Activated T-cell treated with anti-CD3 and anti-CD28 coated beads, Interleukin-2, amount 50 U/mL, for 4 hours (primary cell): ENCODE data around the gene TOP2A. TPM values are rescaled to one million over a fixed set of nuclear protein-coding genes. Genes with fewer than 3 reads are reported as not detected.
"Not testable (repeated sequence)": the region's sequence is repeated elsewhere in the genome, so short reads cannot be mapped to it uniquely, and the experiment has no call there.

Source experiments
- ATAC-seq, 2 donors: fragments of 200-7000 bp; cut with Tn5 transposase; one replicate each; pipeline ENCODE4 v1.10.0; 2021
- DNase-seq: peaks from one replicate; pipeline ENCODE4 v3.0.0-alpha.2; 2020
- H3K27me3 Mint-ChIP-seq: one replicate; pipeline ENCODE4 v1.8.0; 2021; ENCODE audit warnings: low read depth, mixed read lengths
- H3K36me3 Mint-ChIP-seq: one replicate; pipeline ENCODE4 v1.8.0; 2022; ENCODE audit warnings: mixed read lengths; ENCODE audit not compliant: insufficient read depth
- H3K4me1 Mint-ChIP-seq: one replicate; pipeline ENCODE4 v1.8.0; 2021; ENCODE audit warnings: low read depth, mixed read lengths
- H3K4me3 Mint-ChIP-seq: one replicate; pipeline ENCODE4 v1.8.0; 2021; ENCODE audit warnings: mild to moderate bottlenecking, moderate library complexity, mixed read lengths
- H3K9me3 Mint-ChIP-seq: one replicate; pipeline ENCODE4 v1.8.0; 2021; ENCODE audit warnings: mixed read lengths
- total RNA-seq, 3 donors: library from RNA; stranded (reverse); gene quantifications; one replicate each; pipeline ENCODE4 v1.2.1, GENCODE V29; 2021

The TOP2A gene
- total RNA-seq, 3 donors from 2014 or later, result 10.4 to 16.4 (median 12.0) TPM

DNA sequence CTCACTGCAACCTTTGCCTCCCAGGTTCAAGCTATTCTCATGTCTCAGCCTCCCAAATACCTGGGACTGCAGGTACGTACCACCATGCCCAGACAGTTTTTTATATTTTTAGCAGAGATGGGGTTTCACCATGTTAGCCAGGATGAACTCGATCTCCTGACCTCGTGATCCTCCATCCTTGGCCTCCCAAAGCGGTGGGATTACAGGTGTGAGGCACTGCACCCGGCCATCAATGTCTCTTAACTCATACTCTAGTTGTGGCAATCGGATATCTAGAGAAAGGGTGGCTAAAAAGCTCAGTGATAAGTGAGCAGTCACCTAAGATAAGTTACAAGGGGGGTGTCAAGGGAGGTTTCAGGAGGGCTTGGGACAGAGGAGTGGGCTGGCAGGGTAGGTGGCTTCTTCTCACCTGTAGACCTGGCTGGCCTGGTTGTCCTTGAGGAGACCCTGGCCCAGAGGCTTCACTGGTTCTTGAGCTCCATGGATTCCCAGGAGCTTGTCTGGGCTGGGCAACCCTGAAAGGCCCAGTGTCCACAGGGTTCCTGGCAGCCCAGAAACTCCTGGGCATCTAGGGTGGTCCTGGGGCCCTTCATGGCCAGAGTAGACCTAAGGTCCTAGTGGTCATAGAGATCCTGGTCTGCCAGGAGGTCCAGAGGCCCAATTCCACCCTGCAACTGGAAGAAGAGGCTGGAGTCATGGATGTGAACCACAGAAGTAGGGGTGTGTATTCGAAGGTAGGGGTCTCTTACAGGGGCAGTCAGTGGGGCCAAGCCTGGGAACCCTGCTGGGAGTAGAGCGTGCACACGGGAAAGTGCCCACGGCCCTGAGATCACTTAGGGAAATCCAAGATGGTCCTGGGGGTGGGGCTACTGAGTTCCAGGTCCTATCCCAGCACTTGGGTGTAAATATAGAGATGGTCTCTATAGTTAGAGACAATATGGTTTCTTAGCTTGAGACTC is 12.9 kb upstream of the TOP2A start:
- no peaks in the 10 kb centered on the region for H3K36me3 Mint-ChIP-seq
- no peaks in the 10 kb centered on the region for H3K27me3 Mint-ChIP-seq
- no peak for ATAC-seq
- no peak for DNase-seq
- H3K4me3 Mint-ChIP-seq, result no peak overlapping the region
- no peaks in the 10 kb centered on the region for H3K9me3 Mint-ChIP-seq
- H3K4me1 Mint-ChIP-seq, result peaks cover 28% of the 10 kb centered on the region

- Mint-ChIP-seq H3K36me3 (no peaks in the 10 kb centered on the region), H3K4me1 (peaks cover 26% of the 10 kb centered on the region), H3K4me3 (no peak overlapping the region), H3K27me3 (no peaks in the 10 kb centered on the region), H3K9me3 (no peaks in the 10 kb centered on the region)
- ATAC-seq (peak; percentile 85 to 91), DNase-seq (no peak)
Observed at GRCh38 chr17:40427002-40427491, 9.4 kb upstream of the TOP2A start.

GRCh38 chr17:40425741-40426140 is 8.0 kb upstream of the TOP2A start:
- Mint-ChIP-seq H3K4me1 (peaks cover 26% of the 10 kb centered on the region), H3K27me3 (no peaks in the 10 kb centered on the region)
- no peak for ATAC-seq

GRCh38 chr17:40422990-40423633 is 5.4 kb upstream of the TOP2A start:
- ATAC-seq, result no peak
- Mint-ChIP-seq H3K4me3 (no peak overlapping the region), H3K36me3 (no peaks in the 10 kb centered on the region), H3K9me3 (no peaks in the 10 kb centered on the region), H3K4me1 (peaks cover 32% of the 10 kb centered on the region), H3K27me3 (no peaks in the 10 kb centered on the region)
- no peak for DNase-seq

More at GRCh38 chr17:40425741-40426140, 8.0 kb upstream of the TOP2A start:
- Mint-ChIP-seq H3K36me3 (no peaks in the 10 kb centered on the region), H3K4me3 (no peak overlapping the region), H3K9me3 (no peaks in the 10 kb centered on the region)
- no peak for DNase-seq

GRCh38 chr17:40419559-40420331 is 2.0 kb upstream of the TOP2A start:
- ATAC-seq, result no peak
- DNase-seq, result no peak

GRCh38 chr17:40418428-40418706 is 671 bp upstream of the TOP2A start:
- ATAC-seq, result no peak
- H3K27me3 Mint-ChIP-seq, result no peaks in the 10 kb centered on the region

More at GRCh38 chr17:40419559-40420331, 2.0 kb upstream of the TOP2A start:
- Mint-ChIP-seq H3K9me3 (no peaks in the 10 kb centered on the region), H3K36me3 (no peaks in the 10 kb centered on the region), H3K4me3 (peak overlapping the region; percentile 55), H3K27me3 (no peaks in the 10 kb centered on the region), H3K4me1 (peaks cover 19% of the 10 kb centered on the region)

DNA sequence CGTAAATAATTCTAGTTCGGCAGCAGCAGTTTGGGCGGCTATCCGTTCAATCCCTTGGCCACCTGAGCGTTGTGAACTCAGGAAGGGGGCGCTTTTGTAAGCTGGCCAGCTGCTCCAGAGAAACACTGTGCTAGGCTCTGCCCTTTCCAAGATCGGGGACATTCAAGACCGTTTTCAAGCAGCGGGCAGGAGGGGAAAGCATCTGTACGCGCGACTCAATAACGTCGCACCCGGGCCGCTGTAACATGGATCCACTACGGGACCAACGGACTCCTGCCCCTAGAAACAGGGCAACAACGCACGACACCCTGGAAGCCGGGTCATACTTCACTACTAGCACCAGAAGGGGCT is 463 bp downstream of the TOP2A start:
- Mint-ChIP-seq H3K4me1 (peaks cover 19% of the 10 kb centered on the region), H3K4me3 (peak overlapping the region; percentile 93), H3K9me3 (no peaks in the 10 kb centered on the region), H3K27me3 (no peaks in the 10 kb centered on the region), H3K36me3 (no peaks in the 10 kb centered on the region)
- DNase-seq (no peak), ATAC-seq (peak; percentile 24 to 27)

More at GRCh38 chr17:40418428-40418706, 671 bp upstream of the TOP2A start:
- no peaks in the 10 kb centered on the region for H3K9me3 Mint-ChIP-seq
- H3K4me1 Mint-ChIP-seq, result peaks cover 19% of the 10 kb centered on the region
- DNase-seq, result no peak
- H3K36me3 Mint-ChIP-seq, result no peaks in the 10 kb centered on the region
- H3K4me3 Mint-ChIP-seq, result peak overlapping the region; percentile 93

- H3K36me3 Mint-ChIP-seq, result no peaks in the 10 kb centered on the region
- no peaks in the 10 kb centered on the region for H3K27me3 Mint-ChIP-seq
- no peaks in the 10 kb centered on the region for H3K9me3 Mint-ChIP-seq
- DNase-seq, result no peak
- no peak for ATAC-seq
- peak overlapping the region; percentile 93 for H3K4me3 Mint-ChIP-seq
- H3K4me1 Mint-ChIP-seq, result peaks cover 19% of the 10 kb centered on the region
Observed at GRCh38 chr17:40416671-40417070, 1.0 kb downstream of the TOP2A start.

DNA sequence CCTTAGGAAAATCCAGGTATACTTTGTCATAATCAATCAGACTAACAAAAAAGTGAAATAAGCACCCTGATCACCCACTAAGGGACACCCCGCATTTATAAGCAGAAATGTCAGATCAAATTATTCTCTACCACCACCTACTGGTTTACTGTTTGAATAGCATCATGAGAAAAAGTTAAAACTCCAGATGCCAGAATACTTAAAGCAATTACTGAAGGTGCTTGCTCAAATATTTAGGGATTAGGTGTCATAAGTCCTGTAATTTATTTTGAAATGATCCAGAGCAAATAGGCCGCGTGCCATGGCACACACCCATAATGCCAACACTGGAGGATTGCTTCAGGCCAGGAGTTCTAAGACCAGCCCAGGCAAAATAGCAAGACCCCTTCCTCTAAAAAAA is 2.3 kb downstream of the TOP2A start:
- no peaks in the 10 kb centered on the region for H3K27me3 Mint-ChIP-seq
- peaks cover 21% of the 10 kb centered on the region for H3K4me1 Mint-ChIP-seq
- no peaks in the 10 kb centered on the region for H3K9me3 Mint-ChIP-seq
- no peak overlapping the region for H3K4me3 Mint-ChIP-seq
- ATAC-seq (no peak), DNase-seq (no peak)
- no peaks in the 10 kb centered on the region for H3K36me3 Mint-ChIP-seq

- not testable (repeated sequence) for H3K4me3 Mint-ChIP-seq, H3K9me3 Mint-ChIP-seq, H3K27me3 Mint-ChIP-seq, H3K36me3 Mint-ChIP-seq, ATAC-seq, DNase-seq
- H3K4me1 Mint-ChIP-seq, result peaks cover 19% of the 10 kb centered on the region
Observed at GRCh38 chr17:40414312-40414711, 3.4 kb downstream of the TOP2A start.

- Mint-ChIP-seq H3K36me3 (no peaks in the 10 kb centered on the region), H3K9me3 (no peaks in the 10 kb centered on the region), H3K4me1 (peaks cover 14% of the 10 kb centered on the region), H3K4me3 (no peak overlapping the region), H3K27me3 (no peaks in the 10 kb centered on the region)
- DNase-seq (no peak), ATAC-seq (no peak)
Observed at GRCh38 chr17:40412880-40413279, 4.8 kb downstream of the TOP2A start.

DNA sequence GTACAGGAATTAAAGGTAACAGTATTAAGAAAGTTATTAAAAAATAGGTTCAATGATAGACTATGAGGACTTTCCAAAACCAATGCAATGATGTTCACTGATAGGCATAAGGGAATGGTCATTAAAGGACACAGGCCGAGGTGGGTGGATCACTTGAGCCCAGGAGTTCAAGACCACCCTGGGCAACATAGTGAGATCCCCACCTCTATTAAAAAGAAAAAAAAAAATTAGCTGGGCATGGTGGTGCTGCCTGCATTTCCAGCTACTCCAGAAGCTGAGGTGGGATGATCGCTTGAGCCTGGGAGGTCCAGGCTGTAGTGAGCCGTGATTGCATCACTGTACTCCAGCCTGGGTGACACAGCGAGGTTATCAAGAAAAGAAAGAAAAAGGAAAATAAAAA is 5.9 kb downstream of the TOP2A start:
- H3K9me3 Mint-ChIP-seq, result no peaks in the 10 kb centered on the region
- no peaks in the 10 kb centered on the region for H3K27me3 Mint-ChIP-seq
- H3K4me1 Mint-ChIP-seq, result peaks cover 9% of the 10 kb centered on the region
- H3K4me3 Mint-ChIP-seq, result no peak overlapping the region
- H3K36me3 Mint-ChIP-seq, result no peaks in the 10 kb centered on the region
- ATAC-seq (no peak), DNase-seq (no peak)

DNA sequence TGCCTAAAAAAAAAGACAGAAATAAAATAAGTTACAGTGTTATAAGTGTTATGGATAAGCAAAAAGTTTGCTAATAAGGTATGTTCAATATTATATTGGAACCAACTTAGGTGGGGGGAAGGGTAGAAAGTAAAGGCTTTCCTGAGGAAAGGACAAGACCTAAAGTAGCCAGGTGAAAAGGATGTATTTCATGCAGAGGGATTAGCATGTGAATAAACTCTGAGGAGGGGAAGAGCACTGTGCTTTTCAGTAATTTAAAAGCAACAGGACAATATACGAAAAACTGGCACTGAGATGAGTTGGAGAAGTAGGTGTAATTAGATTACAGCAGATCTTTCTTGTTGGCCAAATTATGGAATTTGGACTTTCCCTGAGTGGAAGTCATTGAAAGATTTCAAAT is 7.6 kb downstream of the TOP2A start:
- Mint-ChIP-seq H3K36me3 (no peaks in the 10 kb centered on the region), H3K4me3 (no peak overlapping the region), H3K27me3 (no peaks in the 10 kb centered on the region), H3K9me3 (no peaks in the 10 kb centered on the region), H3K4me1 (peaks cover 3% of the 10 kb centered on the region)
- DNase-seq, result no peak
- ATAC-seq, result no peak

- DNase-seq, H3K27me3 Mint-ChIP-seq, H3K9me3 Mint-ChIP-seq, H3K36me3 Mint-ChIP-seq, ATAC-seq, H3K4me3 Mint-ChIP-seq, H3K4me1 Mint-ChIP-seq: not testable (repeated sequence)
Observed at GRCh38 chr17:40409540-40409939, 8.2 kb downstream of the TOP2A start.
